ENCODE measurements around the gene NANOS2. TPM values are rescaled to one million over a fixed set of nuclear protein-coding genes. Genes with fewer than 3 reads are reported as not detected.
A peak's percentile ranks its signal among the peaks of the same experiment; 100 is the strongest.

NANOS2 gene
- polyA plus RNA-seq, 4 donors = not detected

DNA sequence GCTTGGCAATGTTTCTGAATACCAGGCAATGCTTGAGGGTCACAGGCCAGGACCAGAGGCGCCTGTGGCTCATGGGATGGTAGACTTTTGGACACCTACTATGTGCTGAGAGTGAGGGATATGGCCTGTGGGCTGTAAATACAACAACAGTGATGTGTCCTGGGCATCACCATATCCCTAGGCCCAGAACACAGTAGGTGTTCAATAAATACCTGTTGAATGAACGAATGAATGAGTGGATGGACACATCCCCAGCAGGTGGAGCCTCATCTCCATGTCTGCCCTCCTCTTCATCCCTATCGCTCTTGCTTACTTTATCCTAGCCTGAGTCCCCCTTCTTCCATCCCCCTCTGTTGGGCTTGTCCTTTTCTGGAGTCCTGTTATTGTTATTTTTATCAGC lies 16.5 kb upstream of the NANOS2 start:
- no peak for DNase-seq (ENCODE audit: low read depth in 4 of 4, low spot score in 3 of 4)

DNA sequence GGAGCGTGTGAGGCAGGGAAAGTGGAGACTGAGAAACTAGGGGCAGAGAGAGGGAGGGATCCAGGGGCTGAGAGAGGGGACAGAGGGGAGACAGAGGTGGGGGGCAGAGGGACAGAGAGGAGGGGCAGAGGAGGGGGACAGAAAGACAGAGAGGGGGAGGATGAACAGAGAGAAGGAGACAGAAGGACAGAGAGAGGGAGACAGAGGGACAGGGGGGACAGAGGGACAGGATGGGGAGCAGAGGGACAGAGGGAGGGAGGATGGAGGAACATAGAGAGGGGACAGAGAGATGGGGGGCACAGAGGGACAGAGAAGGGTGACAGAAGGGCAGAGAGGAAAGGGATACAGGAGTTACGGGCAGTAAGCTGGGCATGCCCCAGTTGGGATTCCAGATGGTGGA lies 14.7 kb upstream of the NANOS2 start:
- no peak for DNase-seq (ENCODE audit: low read depth in 4 of 4, low spot score in 3 of 4)

DNA sequence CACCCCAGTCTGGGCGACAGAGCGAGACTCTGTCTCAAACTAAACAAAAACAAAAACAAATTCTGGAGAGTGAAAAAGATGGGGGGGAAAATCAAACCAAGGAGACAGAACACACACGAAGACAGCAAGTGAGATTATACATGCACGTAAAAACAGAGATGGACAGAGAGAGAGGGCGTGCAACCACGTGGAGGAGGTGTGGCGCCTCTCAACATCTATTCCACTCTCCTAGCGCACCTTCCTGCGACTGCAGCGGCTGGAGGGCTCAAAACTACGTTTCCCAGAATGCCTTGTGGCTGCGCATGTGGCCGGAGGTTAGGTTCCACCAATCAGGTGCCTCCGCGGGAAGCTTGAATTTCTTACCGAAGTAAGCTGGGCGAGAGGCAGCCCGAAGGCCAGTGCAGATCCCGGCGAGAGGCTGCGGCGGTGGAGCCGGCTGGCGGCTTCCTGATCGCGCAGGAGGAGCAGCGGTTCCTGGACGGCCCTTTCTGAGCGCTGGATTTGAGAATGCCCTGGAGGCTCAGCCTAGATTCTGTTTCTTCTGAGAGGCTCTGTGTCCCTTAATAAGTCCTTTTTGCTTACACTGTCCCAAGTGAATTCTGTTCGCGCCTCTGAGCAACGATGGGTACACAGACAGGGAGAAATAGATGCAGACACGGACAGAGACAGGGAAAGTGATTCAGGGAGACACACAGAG lies 13.1 kb upstream of the NANOS2 start:
- peak; percentile 71 to 82 (median 72) for DNase-seq (ENCODE audit: low read depth in 4 of 4, low spot score in 3 of 4)

GRCh38 chr19:45924891-45925447 lies 10.4 kb upstream of the NANOS2 start:
- no peak for DNase-seq (ENCODE audit: low read depth in 4 of 4, low spot score in 3 of 4)

- no peak for DNase-seq (ENCODE audit: low read depth in 4 of 4, low spot score in 3 of 4)
These were observed 7.7 kb upstream of the NANOS2 start for GRCh38 chr19:45922281-45922680.

DNA sequence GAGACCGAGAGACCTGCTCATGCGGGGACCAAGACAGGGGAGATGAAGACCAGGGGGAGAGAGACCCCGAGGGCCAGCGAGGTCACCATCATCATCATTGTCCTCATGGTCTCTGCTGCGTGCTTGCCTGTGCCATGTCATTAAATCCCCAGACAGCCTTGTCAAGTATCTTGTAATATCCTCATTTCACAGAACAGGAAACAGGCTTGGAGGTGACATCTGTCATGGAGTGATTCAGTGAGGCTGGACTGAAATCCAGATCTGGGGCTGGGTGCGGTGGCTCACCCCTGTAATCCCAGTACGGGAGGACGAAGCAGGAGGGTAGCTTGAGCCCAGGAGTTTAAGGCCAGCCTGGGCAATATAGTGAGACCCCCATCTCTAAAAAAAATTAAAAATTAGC lies 5.9 kb upstream of the NANOS2 start:
- DNase-seq (ENCODE audit: low read depth in 4 of 4, low spot score in 3 of 4) = no peak

- DNase-seq (ENCODE audit: low read depth in 4 of 4, low spot score in 3 of 4) = no peak
These were observed 5.1 kb upstream of the NANOS2 start for GRCh38 chr19:45919678-45920077.

DNA sequence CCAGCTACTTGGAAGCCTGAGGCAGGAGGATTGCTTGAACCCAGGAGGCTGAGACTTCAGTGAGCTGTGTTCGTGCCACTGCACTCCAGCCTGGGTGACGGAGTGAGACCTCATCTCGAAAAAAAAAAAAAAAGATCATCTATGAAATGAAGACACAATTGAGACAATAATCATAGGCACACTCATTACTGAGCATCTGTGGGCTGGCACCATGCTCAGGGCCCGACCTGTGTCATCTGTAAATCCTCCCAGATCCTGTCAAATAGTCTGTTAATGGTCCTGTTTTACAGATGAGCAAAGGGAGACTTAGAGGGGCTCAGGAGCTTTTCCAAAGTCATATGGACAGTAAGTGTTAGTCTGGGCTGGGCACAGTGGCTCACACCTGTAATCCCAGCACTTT lies 4.1 kb upstream of the NANOS2 start:
- DNase-seq (ENCODE audit: low read depth in 4 of 4, low spot score in 3 of 4) = no peak

- no peak for DNase-seq (ENCODE audit: low read depth in 4 of 4, low spot score in 3 of 4)
These were observed 3.0 kb upstream of the NANOS2 start for GRCh38 chr19:45917421-45918091.

DNA sequence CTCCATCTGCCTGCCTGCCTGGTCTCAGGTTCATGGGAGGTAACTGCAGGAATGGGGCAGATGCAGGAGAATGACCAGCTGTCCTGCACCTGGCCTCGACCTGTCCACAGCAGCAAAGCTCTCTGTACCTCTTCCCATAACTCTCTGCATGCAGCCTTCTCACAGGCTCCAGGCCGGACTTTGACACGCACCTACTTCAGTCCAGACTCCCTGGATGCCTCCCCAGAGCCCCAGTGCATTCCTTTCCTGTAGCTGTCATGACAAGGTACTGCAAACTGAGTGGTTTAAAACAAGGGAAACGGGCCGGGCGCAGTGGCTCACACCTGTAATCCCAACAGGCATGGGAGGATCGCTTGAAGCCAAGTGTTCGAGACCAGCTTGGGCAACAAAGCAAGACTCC lies 3.3 kb downstream of the NANOS2 start:
- DNase-seq (ENCODE audit: low read depth in 4 of 4, low spot score in 3 of 4) = no peak

DNA sequence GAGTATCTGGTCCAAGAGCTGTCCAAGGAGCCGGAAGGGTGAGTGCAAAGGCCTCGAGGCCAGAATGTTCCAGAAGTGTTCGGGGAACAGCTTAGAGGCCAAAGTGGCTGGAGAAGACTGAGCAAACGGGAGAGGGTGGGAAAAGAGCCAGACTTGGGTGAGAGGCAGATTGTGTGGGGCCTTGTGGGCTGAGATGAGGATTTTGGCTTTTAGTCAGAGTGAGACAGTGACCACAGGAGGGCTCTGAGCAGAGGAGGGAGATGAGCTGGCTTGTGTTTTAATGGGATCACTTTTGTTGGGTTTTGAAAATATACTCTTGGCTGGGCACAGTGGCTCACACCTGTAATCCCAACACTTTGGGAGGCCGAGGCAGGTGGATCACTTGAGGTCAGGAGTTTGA lies 5.6 kb downstream of the NANOS2 start:
- DNase-seq (ENCODE audit: low read depth in 4 of 4, low spot score in 3 of 4) = no peak

GRCh38 chr19:45906221-45906620 lies 8.4 kb downstream of the NANOS2 start:
- no peak for DNase-seq (ENCODE audit: low read depth in 4 of 4, low spot score in 3 of 4)

DNA sequence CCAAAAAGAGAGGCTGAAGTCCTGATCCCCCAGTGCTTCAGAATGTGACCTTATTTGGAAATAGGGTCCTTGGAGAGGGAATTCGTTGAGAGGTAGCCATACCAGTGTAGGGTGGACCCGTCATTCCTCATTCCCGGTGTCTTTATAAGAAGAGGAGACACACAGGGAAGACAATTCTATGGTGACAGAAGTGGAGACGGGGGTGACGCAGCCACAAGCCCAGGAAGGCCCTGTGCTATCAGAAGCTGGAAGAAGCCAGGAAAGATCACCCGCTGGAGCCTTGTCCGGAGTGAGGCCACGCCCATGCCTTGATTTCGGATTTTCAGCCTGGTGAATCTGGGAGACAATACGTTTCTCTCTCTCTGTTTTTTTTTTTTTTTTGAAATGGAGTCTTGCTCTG lies 9.6 kb downstream of the NANOS2 start:
- DNase-seq (ENCODE audit: low read depth in 4 of 4, low spot score in 3 of 4) = no peak

- peak; percentile 95 to 99 (median 96) for DNase-seq (ENCODE audit: low read depth in 4 of 4, low spot score in 3 of 4)
These were observed 11.6 kb downstream of the NANOS2 start for GRCh38 chr19:45902651-45903625.

DNA sequence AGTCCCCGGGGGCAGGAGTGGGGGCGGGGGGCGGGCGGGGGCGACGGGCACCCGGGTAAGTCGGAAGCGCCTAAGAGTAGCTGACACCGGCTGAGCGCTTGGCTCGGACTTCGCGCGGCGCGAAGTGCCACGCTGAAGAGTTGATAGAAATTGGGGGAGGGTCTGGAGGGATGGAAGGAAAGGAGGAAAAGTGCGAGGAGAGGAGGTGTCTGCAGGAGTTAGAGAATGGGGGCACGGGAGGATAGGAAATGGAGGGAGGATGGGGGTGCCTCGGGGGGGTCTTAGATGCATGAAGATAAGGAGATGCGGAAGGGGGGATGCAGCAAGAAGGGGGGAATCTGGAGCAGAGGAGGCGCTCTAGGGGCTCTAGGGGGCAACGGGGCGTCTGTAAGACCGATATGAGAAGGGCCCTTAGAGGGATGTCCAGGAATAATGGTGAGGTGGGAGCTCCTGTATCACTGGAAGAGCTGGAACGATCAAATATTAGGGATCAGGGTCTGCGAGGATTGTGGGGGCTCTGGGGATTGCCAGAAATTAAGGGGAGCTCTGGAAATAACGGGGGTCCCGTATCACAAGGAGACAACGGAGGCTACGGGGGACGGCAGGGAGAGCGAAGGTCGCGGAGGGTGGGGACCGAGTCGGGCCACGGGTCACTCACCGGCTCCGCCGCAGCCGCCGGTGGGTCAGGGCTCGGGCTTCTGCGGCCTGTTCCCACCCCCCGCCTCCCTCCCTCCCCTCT lies 12.5 kb downstream of the NANOS2 start, which contains the start of gene MYPOP:
Gene MYPOP (minus strand): TSS at position 702 of the 739 bp plus-strand sequence. CDS start 840 bp downstream, outside the sequence.
- no peak for DNase-seq (ENCODE audit: low read depth in 4 of 4, low spot score in 3 of 4)

- DNase-seq (ENCODE audit: low read depth in 4 of 4, low spot score in 3 of 4) = no peak
These were observed 13.1 kb downstream of the NANOS2 start for GRCh38 chr19:45901432-45901911.

DNA sequence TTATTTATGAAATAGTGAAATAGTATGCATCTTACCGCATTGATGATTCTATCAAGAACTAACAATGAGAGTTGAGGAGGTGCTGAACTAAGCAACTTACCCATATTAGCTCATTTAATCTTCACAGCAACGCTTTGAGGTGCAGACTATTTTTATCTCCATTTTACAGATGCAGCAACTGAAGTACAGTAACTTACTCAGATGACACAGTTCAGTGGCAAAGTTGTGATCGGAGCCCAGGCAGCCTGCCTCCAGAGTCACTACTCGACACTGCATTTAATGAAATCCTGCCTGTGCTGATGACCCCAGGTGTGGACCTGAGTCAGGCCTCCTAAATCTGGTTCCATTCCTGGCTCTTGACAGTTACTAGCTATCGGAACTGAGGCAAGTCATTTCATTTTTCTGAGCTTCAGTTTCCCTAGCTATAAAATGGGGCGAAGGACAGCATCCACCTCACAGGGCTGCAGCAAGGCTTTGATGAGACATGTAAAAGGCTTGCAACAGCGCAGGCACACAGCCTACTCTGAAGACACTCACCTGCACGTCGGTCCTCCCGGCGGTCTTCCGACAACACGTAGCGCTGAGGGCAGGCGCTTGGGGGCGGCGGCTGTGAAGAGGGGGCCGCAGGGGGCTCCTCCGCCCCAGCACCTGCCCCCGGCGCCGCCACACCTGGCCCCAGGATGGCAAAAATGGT lies 13.7 kb downstream of the NANOS2 start:
- no peak for DNase-seq (ENCODE audit: low read depth in 4 of 4, low spot score in 3 of 4)

GRCh38 chr19:45899919-45900589 lies 14.5 kb downstream of the NANOS2 start:
- no peak for DNase-seq (ENCODE audit: low read depth in 4 of 4, low spot score in 3 of 4)

- DNase-seq (ENCODE audit: low read depth in 4 of 4, low spot score in 3 of 4) = no peak
These were observed 15.3 kb downstream of the NANOS2 start for GRCh38 chr19:45899253-45899652.
